ENCODE data around the gene NEMP2. TPM values are rescaled to one million over a fixed set of nuclear protein-coding genes. Genes with fewer than 3 reads are reported as not detected.
A peak's percentile ranks its signal among the peaks of the same experiment; 100 is the strongest.
"Not testable (repeated sequence)": the region's sequence is repeated elsewhere in the genome, so short reads cannot be mapped to it uniquely, and the experiment has no call there.

The NEMP2 gene
- total RNA-seq, 1 experiment from 2014 or later = 11.1 TPM

DNA sequence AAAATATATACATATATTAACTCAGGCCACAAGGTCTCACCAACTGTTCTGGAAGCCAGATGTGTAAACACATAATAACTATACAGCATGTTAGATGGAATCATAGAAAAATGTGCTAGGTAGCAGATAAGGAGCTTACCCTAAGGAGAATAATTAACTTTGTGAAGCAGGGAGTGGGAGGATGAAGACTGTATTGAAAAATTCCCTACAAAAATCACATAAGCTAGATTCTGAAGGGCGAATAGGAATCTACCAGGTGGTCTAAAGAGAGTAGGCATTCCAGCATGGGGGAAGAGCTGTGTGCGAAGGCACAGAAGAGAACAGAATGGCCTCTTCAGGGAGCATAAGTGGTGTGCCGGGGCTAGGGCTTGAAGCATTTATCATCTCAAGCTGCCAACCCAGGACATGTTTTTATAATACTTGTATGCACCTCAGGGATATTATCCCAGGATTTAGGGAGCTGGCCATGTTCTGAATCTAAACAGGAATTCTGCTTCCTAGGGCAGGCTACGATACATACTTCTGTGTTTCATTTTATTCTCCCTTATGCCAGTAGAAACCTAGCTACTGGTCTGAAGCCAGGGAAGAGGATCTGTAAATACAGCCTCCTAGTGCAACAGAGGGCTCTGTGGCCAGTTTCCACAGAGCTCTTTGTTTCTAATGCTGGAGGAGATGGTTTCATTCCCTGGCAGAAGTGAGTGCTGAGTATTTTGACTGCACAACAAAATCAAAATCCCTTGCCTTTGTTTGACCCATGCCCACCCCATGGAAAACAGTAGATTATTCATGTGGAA, 56.7 kb downstream of the NEMP2 start:
- Histone ChIP-seq H3K9ac (ENCODE audit: low read length) (no peak overlapping the region), H3K79me2 (ENCODE audit: low read length) (peaks cover 39% of the 10 kb centered on the region), H3K9me2 (replicated peaks; ENCODE audit: insufficient read depth, low read length) (no peaks in the 10 kb centered on the region), H3K36me3 (ENCODE audit: insufficient read depth, low read length) (no peaks in the 10 kb centered on the region), H3K4me3 (ENCODE audit: low read length) (no peak overlapping the region), H3K27me3 (ENCODE audit: low read length) (no peaks in the 10 kb centered on the region), H2AFZ (ENCODE audit: low read length) (no peak overlapping the region), H3K4me1 (ENCODE audit: low read length) (peaks cover 43% of the 10 kb centered on the region), H3K9me3 (ENCODE audit: low read length) (no peaks in the 10 kb centered on the region), H3K27ac (ENCODE audit: low read length) (peak overlapping the region; percentile 27; the same call in 1 of the 2 replicates), H3K4me2 (ENCODE audit: low read depth, low read length, poor library complexity, severe bottlenecking) (no peak overlapping the region), H4K20me1 (ENCODE audit: insufficient read depth, low read depth, low read length) (no peaks in the 10 kb centered on the region)
- no peak for DNase-seq

DNA sequence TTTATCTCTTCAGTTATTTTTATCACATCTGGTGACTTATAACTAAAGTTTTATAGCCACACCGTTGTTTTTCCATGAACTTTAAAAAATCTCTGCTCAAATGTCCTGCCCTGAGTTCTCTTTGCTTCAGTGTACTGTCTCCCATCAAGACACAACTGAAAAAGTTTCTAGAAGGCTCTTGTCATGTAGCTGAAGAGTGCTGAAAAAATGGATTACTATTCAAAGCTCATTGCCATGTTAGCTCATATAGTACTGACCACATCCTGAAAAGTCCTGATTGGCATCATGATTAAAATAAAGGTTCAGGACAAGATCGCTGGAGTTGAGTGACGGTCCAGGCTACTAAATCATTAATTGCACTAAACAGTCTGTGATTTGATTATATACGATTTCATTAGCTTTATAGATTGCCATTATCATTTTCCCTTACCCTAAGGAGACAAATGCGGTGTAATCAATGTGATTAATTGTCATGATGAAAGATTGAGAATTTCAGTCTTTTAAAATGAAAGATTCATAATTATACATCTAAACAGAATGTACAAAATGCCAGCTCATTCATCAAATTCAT, 64.2 kb downstream of the NEMP2 start:
- H3K4me2 ChIP-seq (ENCODE audit: low read depth, low read length, poor library complexity, severe bottlenecking) = no peak overlapping the region
- no peaks in the 10 kb centered on the region for H3K9me3 ChIP-seq (ENCODE audit: low read length)
- H3K4me1 ChIP-seq (ENCODE audit: low read length) = peaks cover 51% of the 10 kb centered on the region
- no peak overlapping the region for H2AFZ ChIP-seq (ENCODE audit: low read length)
- peaks cover 15% of the 10 kb centered on the region for H3K36me3 ChIP-seq (ENCODE audit: insufficient read depth, low read length)
- H3K27ac ChIP-seq (ENCODE audit: low read length) = peak overlapping the region; percentile 95
- H3K79me2 ChIP-seq (ENCODE audit: low read length) = peaks cover 43% of the 10 kb centered on the region
- no peaks in the 10 kb centered on the region for H3K27me3 ChIP-seq (ENCODE audit: low read length)
- no peak overlapping the region for H3K9ac ChIP-seq (ENCODE audit: low read length)
- no peaks in the 10 kb centered on the region for H4K20me1 ChIP-seq (ENCODE audit: insufficient read depth, low read depth, low read length)
- H3K9me2 ChIP-seq (replicated peaks; ENCODE audit: insufficient read depth, low read length) = no peaks in the 10 kb centered on the region
- no peak for DNase-seq
- H3K4me3 ChIP-seq (ENCODE audit: low read length) = no peak overlapping the region; the same call in 1 of the 2 replicates

DNA sequence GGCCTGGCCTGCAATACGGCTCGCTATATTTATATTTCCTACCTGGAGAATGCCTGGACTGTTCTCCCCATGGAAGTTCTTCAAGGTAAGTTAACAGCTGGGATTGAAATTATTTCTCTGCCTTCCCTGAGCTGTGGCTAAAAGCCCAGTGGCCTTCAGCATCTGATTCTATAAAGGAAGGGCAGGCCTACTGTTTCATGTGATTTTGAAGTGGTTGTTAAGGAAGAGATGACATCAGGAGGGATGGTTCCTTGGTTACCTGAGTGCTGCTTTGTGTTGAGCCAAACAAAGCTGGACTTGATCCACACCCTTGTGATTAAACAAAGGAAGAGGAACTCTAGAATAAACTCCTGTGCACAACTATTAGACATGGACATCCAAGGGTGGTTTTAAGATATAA, 64.8 kb downstream of the NEMP2 start:
- Histone ChIP-seq H2AFZ (ENCODE audit: low read length) (no peak overlapping the region), H3K79me2 (ENCODE audit: low read length) (peaks cover 48% of the 10 kb centered on the region), H3K27ac (ENCODE audit: low read length) (peak overlapping the region; percentile 95), H3K4me1 (ENCODE audit: low read length) (peaks cover 57% of the 10 kb centered on the region), H3K4me3 (ENCODE audit: low read length) (peak overlapping the region; percentile 32), H3K9me2 (replicated peaks; ENCODE audit: insufficient read depth, low read length) (no peaks in the 10 kb centered on the region), H3K36me3 (ENCODE audit: insufficient read depth, low read length) (peaks cover 15% of the 10 kb centered on the region), H3K9me3 (ENCODE audit: low read length) (no peaks in the 10 kb centered on the region), H4K20me1 (ENCODE audit: insufficient read depth, low read depth, low read length) (no peaks in the 10 kb centered on the region), H3K27me3 (ENCODE audit: low read length) (no peaks in the 10 kb centered on the region), H3K9ac (ENCODE audit: low read length) (peak overlapping the region; percentile 57), H3K4me2 (ENCODE audit: low read depth, low read length, poor library complexity, severe bottlenecking) (peak overlapping the region; percentile 80)
- DNase-seq = peak; percentile 63

DNA sequence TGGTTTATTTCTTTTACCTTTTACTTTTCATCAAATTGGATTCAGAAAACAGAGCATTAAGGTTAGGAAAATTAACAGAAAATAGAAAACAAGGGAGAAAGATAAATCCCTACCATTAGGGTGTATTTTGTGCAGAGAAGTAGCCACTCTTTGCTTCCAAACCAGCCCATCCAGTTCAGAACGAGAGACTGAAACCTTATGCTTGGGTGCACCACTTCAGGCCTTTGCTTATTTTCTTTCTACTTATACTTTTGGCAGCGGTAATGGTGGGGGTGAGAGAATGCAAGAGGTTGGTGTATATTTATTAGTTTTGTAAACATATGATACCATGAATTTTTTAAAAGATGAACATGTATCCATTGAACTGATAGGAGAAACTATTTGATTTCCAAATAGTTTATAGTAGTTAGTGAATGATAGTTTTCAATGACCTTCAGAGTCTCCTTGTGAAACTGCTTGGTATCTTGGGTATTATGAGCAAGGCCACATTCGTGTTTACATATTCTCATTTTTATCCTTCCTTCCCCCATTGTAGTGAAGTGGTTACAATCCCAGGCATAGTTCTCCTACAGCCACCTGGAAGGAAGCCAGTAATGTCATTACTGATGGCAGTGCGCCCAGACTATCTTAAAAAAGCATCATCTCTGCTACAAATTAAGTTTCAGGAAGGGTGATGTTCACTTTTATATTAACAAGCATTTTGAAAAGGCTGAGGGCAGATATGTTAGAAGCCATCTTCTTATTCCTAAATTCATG, 65.5 kb downstream of the NEMP2 start:
- Histone ChIP-seq H3K4me1 (ENCODE audit: low read length) (peaks cover 65% of the 10 kb centered on the region), H2AFZ (ENCODE audit: low read length) (no peak overlapping the region), H3K9me2 (replicated peaks; ENCODE audit: insufficient read depth, low read length) (no peaks in the 10 kb centered on the region), H3K27me3 (ENCODE audit: low read length) (no peaks in the 10 kb centered on the region), H3K27ac (ENCODE audit: low read length) (peak overlapping the region; percentile 95), H3K79me2 (ENCODE audit: low read length) (peaks cover 56% of the 10 kb centered on the region), H3K4me2 (ENCODE audit: low read depth, low read length, poor library complexity, severe bottlenecking) (peak overlapping the region; percentile 80), H4K20me1 (ENCODE audit: insufficient read depth, low read depth, low read length) (no peaks in the 10 kb centered on the region), H3K4me3 (ENCODE audit: low read length) (peak overlapping the region; percentile 32), H3K36me3 (ENCODE audit: insufficient read depth, low read length) (peaks cover 15% of the 10 kb centered on the region), H3K9me3 (ENCODE audit: low read length) (no peaks in the 10 kb centered on the region), H3K9ac (ENCODE audit: low read length) (peak overlapping the region; percentile 64)
- DNase-seq = peak; percentile 91

DNA sequence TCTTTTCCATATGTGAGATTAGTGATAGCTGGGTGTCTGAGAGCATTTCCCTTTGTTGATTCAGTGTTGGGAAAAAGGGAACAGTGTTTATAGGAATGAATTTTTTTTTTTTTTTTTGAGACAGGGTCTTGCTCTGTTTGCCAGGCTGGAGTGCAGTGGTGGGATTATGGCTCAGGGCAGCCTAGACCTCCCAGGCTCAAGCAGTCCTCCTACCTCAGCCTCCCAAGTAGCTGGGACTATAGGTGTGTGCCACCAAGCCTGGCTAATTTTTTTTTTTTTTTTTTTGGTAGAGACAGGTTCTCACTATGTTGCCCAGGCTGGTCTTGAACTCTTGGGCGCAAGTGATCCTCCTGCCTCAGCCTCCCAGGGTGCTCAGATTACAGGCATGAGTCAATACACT, 66.2 kb downstream of the NEMP2 start:
- not testable (repeated sequence) for H4K20me1 ChIP-seq (ENCODE audit: insufficient read depth, low read depth, low read length); H3K27me3 ChIP-seq (ENCODE audit: low read length); H3K9me3 ChIP-seq (ENCODE audit: low read length); H2AFZ ChIP-seq (ENCODE audit: low read length); H3K9me2 ChIP-seq (replicated peaks; ENCODE audit: insufficient read depth, low read length); DNase-seq
- Histone ChIP-seq H3K27ac (ENCODE audit: low read length) (peak overlapping the region; percentile 95), H3K4me3 (ENCODE audit: low read length) (peak overlapping the region; percentile 32), H3K4me1 (ENCODE audit: low read length) (peaks cover 67% of the 10 kb centered on the region), H3K4me2 (ENCODE audit: low read depth, low read length, poor library complexity, severe bottlenecking) (peak overlapping the region; percentile 80), H3K79me2 (ENCODE audit: low read length) (peaks cover 60% of the 10 kb centered on the region), H3K9ac (ENCODE audit: low read length) (peak overlapping the region; percentile 64), H3K36me3 (ENCODE audit: insufficient read depth, low read length) (peaks cover 15% of the 10 kb centered on the region)

DNA sequence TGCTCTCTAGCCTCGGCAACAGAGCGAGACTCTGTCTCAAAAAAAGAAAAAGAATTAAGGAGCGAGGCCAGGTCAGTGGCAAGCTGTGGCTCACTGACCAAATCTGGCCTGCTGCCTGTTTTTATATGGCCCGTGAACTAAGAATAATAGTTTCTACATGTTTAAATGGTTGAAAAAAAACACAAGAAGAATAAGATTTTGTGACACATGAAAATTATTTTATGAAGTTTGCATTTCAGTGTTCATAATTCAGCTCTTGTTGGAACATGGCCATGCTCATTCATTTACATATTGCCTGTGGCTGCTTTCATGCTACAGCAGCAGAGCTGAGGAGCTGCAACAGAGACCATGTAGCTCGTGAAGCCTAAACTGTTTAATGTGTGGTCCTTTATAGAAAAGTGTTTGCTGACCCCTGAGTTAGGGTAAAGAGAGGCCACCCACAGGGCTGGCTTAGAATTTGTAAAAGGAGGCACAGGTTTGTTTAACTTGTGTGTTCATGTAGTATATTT, 66.9 kb downstream of the NEMP2 start:
- DNase-seq = peak; percentile 89
- no peaks in the 10 kb centered on the region for H3K27me3 ChIP-seq (ENCODE audit: low read length)
- H3K4me3 ChIP-seq (ENCODE audit: low read length) = peak overlapping the region; percentile 32
- H2AFZ ChIP-seq (ENCODE audit: low read length) = no peak overlapping the region
- H3K9me3 ChIP-seq (ENCODE audit: low read length) = no peaks in the 10 kb centered on the region
- H3K4me1 ChIP-seq (ENCODE audit: low read length) = peaks cover 71% of the 10 kb centered on the region
- no peaks in the 10 kb centered on the region for H4K20me1 ChIP-seq (ENCODE audit: insufficient read depth, low read depth, low read length)
- H3K27ac ChIP-seq (ENCODE audit: low read length) = peak overlapping the region; percentile 95
- H3K9ac ChIP-seq (ENCODE audit: low read length) = peak overlapping the region; percentile 64
- H3K4me2 ChIP-seq (ENCODE audit: low read depth, low read length, poor library complexity, severe bottlenecking) = peak overlapping the region; percentile 80
- H3K79me2 ChIP-seq (ENCODE audit: low read length) = peaks cover 67% of the 10 kb centered on the region
- no peaks in the 10 kb centered on the region for H3K9me2 ChIP-seq (replicated peaks; ENCODE audit: insufficient read depth, low read length)
- H3K36me3 ChIP-seq (ENCODE audit: insufficient read depth, low read length) = peaks cover 15% of the 10 kb centered on the region

DNA sequence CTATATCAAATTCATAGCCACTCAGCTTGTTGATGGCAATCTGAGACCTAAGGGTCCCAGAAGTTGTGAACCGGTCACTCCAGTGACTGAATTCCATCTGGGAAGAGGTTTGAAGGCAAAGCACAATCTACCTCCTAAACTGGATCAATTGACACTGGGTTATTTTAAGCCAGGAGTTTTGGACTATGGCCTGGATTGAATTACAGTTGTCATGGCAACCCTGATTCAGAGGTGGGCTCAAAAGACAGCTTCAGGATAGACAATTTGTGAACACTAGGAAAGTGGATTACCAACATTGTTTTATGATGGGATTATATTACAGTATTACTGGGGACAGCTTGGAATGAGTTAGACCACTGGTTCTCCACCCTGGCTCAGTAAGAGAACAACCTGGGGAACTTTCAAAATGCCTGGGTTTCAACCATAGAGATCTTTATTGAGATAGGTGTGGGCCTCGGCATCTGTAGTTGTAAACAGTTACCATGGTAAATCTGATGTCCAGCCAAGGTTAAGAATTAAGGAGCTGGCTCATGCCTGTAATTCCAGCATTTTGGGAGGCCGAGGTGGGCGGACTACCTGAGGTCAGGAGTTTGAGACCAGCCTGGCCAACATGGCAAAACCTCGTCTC, 67.6 kb downstream of the NEMP2 start:
- Histone ChIP-seq H3K9me2 (replicated peaks; ENCODE audit: insufficient read depth, low read length) (no peaks in the 10 kb centered on the region), H3K4me2 (ENCODE audit: low read depth, low read length, poor library complexity, severe bottlenecking) (peak overlapping the region; percentile 80), H3K9ac (ENCODE audit: low read length) (peak overlapping the region; percentile 64), H3K4me3 (ENCODE audit: low read length) (peak overlapping the region; percentile 32), H3K27ac (ENCODE audit: low read length) (peak overlapping the region; percentile 95), H2AFZ (ENCODE audit: low read length) (no peak overlapping the region), H3K4me1 (ENCODE audit: low read length) (peaks cover 78% of the 10 kb centered on the region), H3K36me3 (ENCODE audit: insufficient read depth, low read length) (peaks cover 15% of the 10 kb centered on the region), H3K27me3 (ENCODE audit: low read length) (no peaks in the 10 kb centered on the region), H3K79me2 (ENCODE audit: low read length) (peaks cover 74% of the 10 kb centered on the region), H4K20me1 (ENCODE audit: insufficient read depth, low read depth, low read length) (no peaks in the 10 kb centered on the region), H3K9me3 (ENCODE audit: low read length) (no peaks in the 10 kb centered on the region)
- peak; percentile 57 for DNase-seq
